Stimulated activated memory B cell treated with anti-CD40 and anti-IgM and Interleukin-4, amounts not matched to agents 10 μg/mL and 1 μg/mL and 100 μg/mL, for 72 hours (primary cell): ENCODE measurements around the gene FNDC5.

ENCODE experiments used
- ATAC-seq: fragments of 150-1000 bp; cut with Tn5 transposase; 2 replicates; pipeline ENCODE4 v1.10.0; 2021
- H3K27ac Mint-ChIP-seq: one replicate; pipeline ENCODE4 v1.8.0; 2022; ENCODE audit warnings: mild to moderate bottlenecking, mixed read lengths
- H3K27me3 Mint-ChIP-seq: one replicate; pipeline ENCODE4 v1.8.0; 2022; ENCODE audit warnings: mixed read lengths
- H3K36me3 Mint-ChIP-seq: one replicate; pipeline ENCODE4 v1.8.0; 2022; ENCODE audit warnings: mixed read lengths
- H3K4me1 Mint-ChIP-seq: one replicate; pipeline ENCODE4 v1.8.0; 2022; ENCODE audit warnings: mixed read lengths
- H3K4me3 Mint-ChIP-seq: one replicate; pipeline ENCODE4 v1.8.0; 2022; ENCODE audit warnings: mild to moderate bottlenecking, moderate library complexity, mixed read lengths
- H3K9me3 Mint-ChIP-seq: one replicate; pipeline ENCODE4 v1.8.0; 2022; ENCODE audit warnings: mixed read lengths

The FNDC5 gene

GRCh38 chr1:32867151-32867550 lies 3.6 kb downstream of the FNDC5 start:
- H3K4me3 Mint-ChIP-seq = no peak overlapping the region
- ATAC-seq = no peak

GRCh38 chr1:32865639-32866405 lies 4.9 kb downstream of the FNDC5 start:
- Mint-ChIP-seq H3K9me3 (no peaks in the 10 kb centered on the region), H3K27ac (no peak overlapping the region), H3K4me3 (no peak overlapping the region), H3K27me3 (peaks cover 19% of the 10 kb centered on the region), H3K36me3 (peaks cover 43% of the 10 kb centered on the region), H3K4me1 (peaks cover 13% of the 10 kb centered on the region)
- ATAC-seq = no peak

More at GRCh38 chr1:32867151-32867550, 3.6 kb downstream of the FNDC5 start:
- no peaks in the 10 kb centered on the region for H3K9me3 Mint-ChIP-seq
- peaks cover 25% of the 10 kb centered on the region for H3K4me1 Mint-ChIP-seq
- H3K27me3 Mint-ChIP-seq = peaks cover 19% of the 10 kb centered on the region
- peaks cover 37% of the 10 kb centered on the region for H3K36me3 Mint-ChIP-seq
- no peak overlapping the region for H3K27ac Mint-ChIP-seq

GRCh38 chr1:32864375-32865019 lies 6.2 kb downstream of the FNDC5 start:
- Mint-ChIP-seq H3K27ac (no peak overlapping the region), H3K4me3 (no peak overlapping the region), H3K27me3 (peaks cover 8% of the 10 kb centered on the region), H3K36me3 (peaks cover 43% of the 10 kb centered on the region), H3K4me1 (peaks cover 4% of the 10 kb centered on the region), H3K9me3 (no peaks in the 10 kb centered on the region)
- no peak for ATAC-seq

- no peaks in the 10 kb centered on the region for H3K4me1 Mint-ChIP-seq
- H3K4me3 Mint-ChIP-seq = no peak overlapping the region
- no peaks in the 10 kb centered on the region for H3K9me3 Mint-ChIP-seq
- peaks cover 1% of the 10 kb centered on the region for H3K27me3 Mint-ChIP-seq
- peaks cover 42% of the 10 kb centered on the region for H3K36me3 Mint-ChIP-seq
- no peak overlapping the region for H3K27ac Mint-ChIP-seq
- no peak for ATAC-seq
Measured at GRCh38 chr1:32863881-32864245, 6.8 kb downstream of the FNDC5 start.

GRCh38 chr1:32863218-32863880 lies 7.4 kb downstream of the FNDC5 start:
- H3K36me3 Mint-ChIP-seq = peaks cover 37% of the 10 kb centered on the region
- no peaks in the 10 kb centered on the region for H3K9me3 Mint-ChIP-seq
- H3K4me1 Mint-ChIP-seq = no peaks in the 10 kb centered on the region
- H3K27me3 Mint-ChIP-seq = no peaks in the 10 kb centered on the region
- no peak overlapping the region for H3K27ac Mint-ChIP-seq
- no peak for ATAC-seq
- no peak overlapping the region for H3K4me3 Mint-ChIP-seq

GRCh38 chr1:32861904-32862695 lies 8.6 kb downstream of the FNDC5 start:
- Mint-ChIP-seq H3K27ac (no peak overlapping the region), H3K36me3 (peaks cover 42% of the 10 kb centered on the region), H3K4me1 (no peaks in the 10 kb centered on the region), H3K27me3 (no peaks in the 10 kb centered on the region), H3K4me3 (no peak overlapping the region), H3K9me3 (no peaks in the 10 kb centered on the region)
- ATAC-seq = no peak

GRCh38 chr1:32860566-32860965 lies 10.1 kb downstream of the FNDC5 start:
- Mint-ChIP-seq H3K4me3 (no peak overlapping the region), H3K27ac (no peak overlapping the region)

GRCh38 chr1:32859915-32860314 lies 10.8 kb downstream of the FNDC5 start:
- Mint-ChIP-seq H3K4me3 (no peak overlapping the region), H3K27ac (no peak overlapping the region), H3K27me3 (no peaks in the 10 kb centered on the region), H3K36me3 (peaks cover 57% of the 10 kb centered on the region), H3K4me1 (no peaks in the 10 kb centered on the region), H3K9me3 (no peaks in the 10 kb centered on the region)
- no peak for ATAC-seq

More at GRCh38 chr1:32860566-32860965, 10.1 kb downstream of the FNDC5 start:
- Mint-ChIP-seq H3K36me3 (peaks cover 52% of the 10 kb centered on the region), H3K27me3 (no peaks in the 10 kb centered on the region), H3K9me3 (no peaks in the 10 kb centered on the region), H3K4me1 (no peaks in the 10 kb centered on the region)
- ATAC-seq = no peak

GRCh38 chr1:32858791-32859190 lies 11.9 kb downstream of the FNDC5 start:
- no peak for ATAC-seq
- Mint-ChIP-seq H3K27ac (no peak overlapping the region), H3K9me3 (no peaks in the 10 kb centered on the region), H3K4me3 (no peak overlapping the region), H3K27me3 (no peaks in the 10 kb centered on the region), H3K36me3 (peaks cover 60% of the 10 kb centered on the region), H3K4me1 (no peaks in the 10 kb centered on the region)

- H3K4me3 Mint-ChIP-seq = no peak overlapping the region
- no peaks in the 10 kb centered on the region for H3K4me1 Mint-ChIP-seq
- ATAC-seq = no peak
- no peaks in the 10 kb centered on the region for H3K27me3 Mint-ChIP-seq
- H3K36me3 Mint-ChIP-seq = peaks cover 62% of the 10 kb centered on the region
- H3K9me3 Mint-ChIP-seq = no peaks in the 10 kb centered on the region
- no peak overlapping the region for H3K27ac Mint-ChIP-seq
Measured at GRCh38 chr1:32858136-32858535, 12.6 kb downstream of the FNDC5 start.

GRCh38 chr1:32855861-32856617 lies 14.7 kb downstream of the FNDC5 start:
- Mint-ChIP-seq H3K27me3 (no peaks in the 10 kb centered on the region), H3K9me3 (no peaks in the 10 kb centered on the region), H3K4me1 (no peaks in the 10 kb centered on the region), H3K36me3 (peaks cover 56% of the 10 kb centered on the region), H3K27ac (no peak overlapping the region), H3K4me3 (no peak overlapping the region)
- ATAC-seq = no peak

- H3K27me3 Mint-ChIP-seq = no peaks in the 10 kb centered on the region
- H3K4me1 Mint-ChIP-seq = no peaks in the 10 kb centered on the region
- peaks cover 2% of the 10 kb centered on the region for H3K9me3 Mint-ChIP-seq
- H3K36me3 Mint-ChIP-seq = peaks cover 41% of the 10 kb centered on the region
- no peak overlapping the region for H3K4me3 Mint-ChIP-seq
- ATAC-seq = no peak
- H3K27ac Mint-ChIP-seq = peak overlapping the region; percentile 30
Measured at GRCh38 chr1:32848354-32849063, 22.2 kb downstream of the FNDC5 start.

GRCh38 chr1:32831878-32832277 lies 38.8 kb downstream of the FNDC5 start:
- Mint-ChIP-seq H3K27ac (no peak overlapping the region), H3K36me3 (peaks cover 61% of the 10 kb centered on the region)

More at GRCh38 chr1:32831878-32832277, 38.8 kb downstream of the FNDC5 start:
- Mint-ChIP-seq H3K9me3 (no peaks in the 10 kb centered on the region), H3K4me3 (no peak overlapping the region), H3K4me1 (peaks cover 8% of the 10 kb centered on the region), H3K27me3 (no peaks in the 10 kb centered on the region)
- no peak for ATAC-seq
